ENCODE data around the gene TRAPPC3.

- TF ChIP-seq TCF7L2 (IDR thresholded peaks at IDR 0.05; ENCODE audit: borderline replicate concordance, low read depth, low read length) = no peak
- no peak for TF ChIP-seq ZNF302 (tag by site-specific recombination; IDR thresholded peaks at IDR 0.05; ENCODE audit: low read depth)
- TF ChIP-seq, protein P1, sequence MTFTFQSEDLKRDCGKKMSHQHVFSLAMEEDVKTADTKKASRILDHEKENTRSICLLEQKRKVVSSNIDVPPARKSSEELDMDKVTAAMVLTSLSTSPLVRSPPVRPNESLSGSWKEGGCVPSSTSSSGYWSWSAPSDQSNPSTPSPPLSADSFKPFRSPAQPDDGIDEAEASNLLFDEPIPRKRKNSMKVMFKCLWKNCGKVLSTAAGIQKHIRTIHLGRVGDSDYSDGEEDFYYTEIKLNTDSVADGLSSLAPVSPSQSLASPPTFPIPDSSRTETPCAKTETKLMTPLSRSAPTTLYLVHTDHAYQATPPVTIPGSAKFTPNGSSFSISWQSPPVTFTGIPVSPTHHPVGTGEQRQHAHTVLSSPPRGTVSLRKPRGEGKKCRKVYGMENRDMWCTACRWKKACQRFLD (tag by site-specific recombination; IDR thresholded peaks at IDR 0.05) = no peak
- no peak for TF ChIP-seq ZNF426 (tag by site-specific recombination; IDR thresholded peaks at IDR 0.05)
- TF ChIP-seq IKZF3 (tag by site-specific recombination; IDR thresholded peaks at IDR 0.05) = no peak
- no peak for TF ChIP-seq ZNF274 (IDR thresholded peaks at IDR 0.05; ENCODE audit: low read length)
- no peak for TF ChIP-seq ZNF274 (tag by site-specific recombination; IDR thresholded peaks at IDR 0.05; ENCODE audit: borderline replicate concordance)
- no peak for TF ChIP-seq ZNF146 (tag by site-specific recombination; IDR thresholded peaks at IDR 0.05)
Observed at GRCh38 chr1:36137776-36138175, 11.5 kb downstream of the TRAPPC3 start.
